Measurements from ENCODE around the gene AGER. TPM values are rescaled to one million over a fixed set of nuclear protein-coding genes. Genes with fewer than 3 reads are reported as not detected.
"Not testable (repeated sequence)": the region's sequence is repeated elsewhere in the genome, so short reads cannot be mapped to it uniquely, and the experiment has no call there.

The AGER gene
- total RNA-seq, 1 donor from 2014 or later = 20.2 TPM

GRCh38 chr6:32189069-32189741 lies 5.2 kb upstream of the AGER start:
- DNase-seq (ENCODE audit: low spot score) = no peak
- Mint-ChIP-seq H3K27me3 (ENCODE audit: insufficient read depth) (no peaks in the 10 kb centered on the region), H3K27ac (peak overlapping the region; percentile 83), H3K9me3 (no peaks in the 10 kb centered on the region), H3K36me3 (ENCODE audit: low read depth) (peaks cover 27% of the 10 kb centered on the region), H3K4me3 (peak overlapping the region; percentile 82), H3K4me1 (ENCODE audit: low read depth) (peaks cover 61% of the 10 kb centered on the region)
- intact Hi-C loops (cut with micrococcal nuclease) = no loop called here

DNA sequence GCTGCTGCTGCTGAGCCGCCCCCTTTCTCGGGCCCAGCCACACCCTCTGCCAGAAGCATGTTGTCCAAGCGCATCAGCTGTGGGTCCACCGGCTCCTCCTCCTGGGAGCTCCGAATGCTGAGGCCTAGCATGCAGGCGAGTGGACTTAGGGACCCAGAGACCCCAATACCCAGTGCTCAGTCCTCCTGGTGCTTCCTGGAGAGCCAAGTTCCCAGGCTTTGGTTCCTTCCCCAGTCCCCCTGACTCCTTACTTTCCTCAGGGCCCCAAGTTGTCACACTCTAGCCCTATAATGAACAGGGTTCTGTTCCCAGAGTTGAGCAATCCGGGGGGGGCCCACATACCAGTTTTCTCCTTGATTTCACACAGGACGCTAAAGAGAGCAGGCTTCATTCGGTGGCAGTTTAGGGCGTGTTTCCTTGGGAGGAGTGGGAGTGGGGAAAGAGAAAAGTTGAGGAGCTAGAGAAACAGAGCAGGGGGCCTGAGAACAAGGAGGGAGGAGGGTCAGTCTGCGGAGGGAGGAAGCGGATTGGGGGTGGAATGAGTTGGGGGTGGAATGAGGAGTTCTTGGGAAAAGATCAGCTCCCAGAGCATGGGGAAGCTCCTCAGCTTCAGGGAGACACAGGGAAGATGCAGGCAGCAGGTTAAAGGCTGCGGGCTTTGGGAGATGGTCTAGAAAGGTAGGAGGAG lies 4.5 kb upstream of the AGER start:
- Mint-ChIP-seq H3K4me1 (ENCODE audit: low read depth) (peaks cover 55% of the 10 kb centered on the region), H3K27me3 (ENCODE audit: insufficient read depth) (no peaks in the 10 kb centered on the region), H3K36me3 (ENCODE audit: low read depth) (peaks cover 27% of the 10 kb centered on the region), H3K27ac (peak overlapping the region; percentile 83), H3K9me3 (no peaks in the 10 kb centered on the region), H3K4me3 (peak overlapping the region; percentile 82)
- intact Hi-C loops (cut with micrococcal nuclease) = no loop called here
- no peak for DNase-seq (ENCODE audit: low spot score)

GRCh38 chr6:32187725-32188380 lies 3.8 kb upstream of the AGER start:
- H3K9me3 Mint-ChIP-seq; intact Hi-C loops (cut with micrococcal nuclease); H3K27me3 Mint-ChIP-seq (ENCODE audit: insufficient read depth); DNase-seq (ENCODE audit: low spot score): not testable (repeated sequence)
- Mint-ChIP-seq H3K27ac (peak overlapping the region; percentile 78), H3K36me3 (ENCODE audit: low read depth) (peaks cover 27% of the 10 kb centered on the region), H3K4me3 (peak overlapping the region; percentile 82), H3K4me1 (ENCODE audit: low read depth) (peaks cover 55% of the 10 kb centered on the region)

GRCh38 chr6:32187009-32187709 lies 3.1 kb upstream of the AGER start:
- intact Hi-C loops (cut with micrococcal nuclease) = no loop called here
- peak overlapping the region; percentile 67 for H3K4me3 Mint-ChIP-seq

DNA sequence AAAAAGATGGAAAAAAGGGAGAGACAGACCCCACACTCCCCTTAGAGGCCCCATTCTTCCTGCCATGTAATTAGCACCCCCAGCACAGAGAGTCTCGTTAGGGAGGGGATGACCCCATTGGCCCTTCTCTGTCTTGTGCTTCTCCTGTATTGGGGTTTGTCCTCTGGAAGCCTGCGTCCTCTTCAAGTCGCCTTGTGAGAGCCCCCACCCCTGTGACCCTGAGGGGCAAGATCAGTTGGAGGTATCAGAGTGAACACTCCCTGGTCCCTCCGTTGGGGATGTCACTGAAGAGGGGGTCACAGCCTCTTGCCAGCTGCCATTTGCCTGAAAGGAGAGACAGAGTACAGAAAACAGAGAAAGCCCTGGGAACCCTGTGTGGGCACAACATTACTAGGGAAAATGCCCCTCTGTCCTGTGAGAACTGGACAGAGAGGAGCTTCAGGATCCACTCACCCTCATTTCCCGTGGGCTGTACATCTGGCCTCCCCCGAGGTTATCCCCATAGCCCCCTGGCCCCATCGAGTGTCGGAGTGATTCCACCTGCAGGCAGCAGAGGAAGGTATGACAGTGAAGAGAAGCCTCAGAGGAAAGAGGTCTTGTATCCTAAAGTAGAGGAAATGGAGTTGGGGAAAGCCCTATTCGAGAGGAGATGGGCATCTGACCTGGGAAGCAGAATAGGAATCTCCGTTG lies 2.2 kb upstream of the AGER start:
- H3K9me3 Mint-ChIP-seq; intact Hi-C loops (cut with micrococcal nuclease); DNase-seq (ENCODE audit: low spot score); H3K27me3 Mint-ChIP-seq (ENCODE audit: insufficient read depth): not testable (repeated sequence)
- H3K4me3 Mint-ChIP-seq = peak overlapping the region; percentile 65
- peak overlapping the region; percentile 85 for H3K27ac Mint-ChIP-seq
- H3K4me1 Mint-ChIP-seq (ENCODE audit: low read depth) = peaks cover 49% of the 10 kb centered on the region
- peaks cover 34% of the 10 kb centered on the region for H3K36me3 Mint-ChIP-seq (ENCODE audit: low read depth)

More at GRCh38 chr6:32187009-32187709, 3.1 kb upstream of the AGER start:
- H3K9me3 Mint-ChIP-seq = no peaks in the 10 kb centered on the region
- H3K27ac Mint-ChIP-seq = peak overlapping the region; percentile 85
- peaks cover 55% of the 10 kb centered on the region for H3K4me1 Mint-ChIP-seq (ENCODE audit: low read depth)
- H3K27me3 Mint-ChIP-seq (ENCODE audit: insufficient read depth) = no peaks in the 10 kb centered on the region
- peaks cover 31% of the 10 kb centered on the region for H3K36me3 Mint-ChIP-seq (ENCODE audit: low read depth)
- no peak for DNase-seq (ENCODE audit: low spot score)

- H3K27me3 Mint-ChIP-seq (ENCODE audit: insufficient read depth); intact Hi-C loops (cut with micrococcal nuclease); DNase-seq (ENCODE audit: low spot score); H3K9me3 Mint-ChIP-seq: not testable (repeated sequence)
- Mint-ChIP-seq H3K27ac (peak overlapping the region; percentile 85), H3K4me3 (peak overlapping the region; percentile 38), H3K36me3 (ENCODE audit: low read depth) (peaks cover 39% of the 10 kb centered on the region), H3K4me1 (ENCODE audit: low read depth) (peaks cover 48% of the 10 kb centered on the region)
Observed at GRCh38 chr6:32185681-32186131, 1.7 kb upstream of the AGER start.

DNA sequence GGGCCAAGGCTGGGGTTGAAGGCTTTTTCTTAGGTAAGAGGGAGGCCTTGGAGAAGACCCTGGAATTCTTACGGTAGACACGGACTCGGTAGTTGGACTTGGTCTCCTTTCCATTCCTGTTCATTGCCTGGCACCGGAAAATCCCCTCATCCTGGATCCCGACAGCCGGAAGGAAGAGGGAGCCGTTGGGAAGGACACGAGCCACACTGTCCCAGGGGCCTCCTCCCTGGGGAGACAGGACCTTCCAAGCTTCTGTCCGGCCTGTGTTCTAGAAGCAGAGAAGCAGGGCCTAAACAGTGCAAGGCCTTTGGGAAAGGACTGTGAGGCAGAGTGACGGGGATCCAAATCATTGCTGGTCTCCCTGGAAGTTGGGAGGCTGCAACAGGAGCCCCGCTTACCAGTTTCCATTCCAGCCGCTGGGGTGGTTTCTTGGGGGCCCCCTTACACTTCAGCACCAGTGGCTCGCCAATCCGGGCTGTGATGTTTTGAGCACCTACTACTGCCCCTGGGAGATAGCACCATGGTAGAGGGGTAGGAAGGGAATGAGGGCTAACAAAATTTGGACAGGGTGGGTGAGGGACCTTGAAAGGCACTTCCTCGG lies 470 bp downstream of the AGER start:
- intact Hi-C loops (cut with micrococcal nuclease) = no loop called here
- H3K27ac Mint-ChIP-seq = peak overlapping the region; percentile 1
- H3K27me3 Mint-ChIP-seq (ENCODE audit: insufficient read depth) = no peaks in the 10 kb centered on the region
- DNase-seq (ENCODE audit: low spot score) = no peak
- H3K4me1 Mint-ChIP-seq (ENCODE audit: low read depth) = peaks cover 55% of the 10 kb centered on the region
- H3K4me3 Mint-ChIP-seq = no peak overlapping the region
- peaks cover 48% of the 10 kb centered on the region for H3K36me3 Mint-ChIP-seq (ENCODE audit: low read depth)
- H3K9me3 Mint-ChIP-seq = no peaks in the 10 kb centered on the region

DNA sequence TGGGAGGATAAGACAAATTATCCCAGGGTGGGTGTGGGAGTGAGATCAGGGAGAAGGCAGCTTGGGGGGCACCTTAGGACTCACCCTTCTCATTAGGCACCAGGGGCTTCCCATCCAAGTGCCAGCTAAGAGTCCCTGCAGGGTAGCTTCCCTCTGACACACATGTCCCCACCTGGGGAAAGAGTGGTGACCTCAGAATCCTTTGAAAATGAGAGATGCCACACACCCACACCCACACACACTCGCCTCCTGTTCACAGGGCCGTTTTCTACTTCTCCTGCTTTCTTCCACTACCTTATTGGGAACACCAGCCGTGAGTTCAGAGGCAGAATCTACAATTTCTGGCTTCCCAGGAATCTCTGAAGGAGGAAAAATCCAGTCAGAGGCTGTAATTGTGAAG lies 1.0 kb downstream of the AGER start:
- Mint-ChIP-seq H3K4me1 (ENCODE audit: low read depth) (peaks cover 55% of the 10 kb centered on the region), H3K27me3 (ENCODE audit: insufficient read depth) (no peaks in the 10 kb centered on the region), H3K27ac (peak overlapping the region; percentile 41), H3K9me3 (no peaks in the 10 kb centered on the region), H3K4me3 (no peak overlapping the region), H3K36me3 (ENCODE audit: low read depth) (peaks cover 48% of the 10 kb centered on the region)
- intact Hi-C loops (cut with micrococcal nuclease) = no loop called here
- DNase-seq (ENCODE audit: low spot score) = no peak

- H3K36me3 Mint-ChIP-seq (ENCODE audit: low read depth) = peaks cover 46% of the 10 kb centered on the region
Observed at GRCh38 chr6:32182555-32182981, 1.5 kb downstream of the AGER start.

DNA sequence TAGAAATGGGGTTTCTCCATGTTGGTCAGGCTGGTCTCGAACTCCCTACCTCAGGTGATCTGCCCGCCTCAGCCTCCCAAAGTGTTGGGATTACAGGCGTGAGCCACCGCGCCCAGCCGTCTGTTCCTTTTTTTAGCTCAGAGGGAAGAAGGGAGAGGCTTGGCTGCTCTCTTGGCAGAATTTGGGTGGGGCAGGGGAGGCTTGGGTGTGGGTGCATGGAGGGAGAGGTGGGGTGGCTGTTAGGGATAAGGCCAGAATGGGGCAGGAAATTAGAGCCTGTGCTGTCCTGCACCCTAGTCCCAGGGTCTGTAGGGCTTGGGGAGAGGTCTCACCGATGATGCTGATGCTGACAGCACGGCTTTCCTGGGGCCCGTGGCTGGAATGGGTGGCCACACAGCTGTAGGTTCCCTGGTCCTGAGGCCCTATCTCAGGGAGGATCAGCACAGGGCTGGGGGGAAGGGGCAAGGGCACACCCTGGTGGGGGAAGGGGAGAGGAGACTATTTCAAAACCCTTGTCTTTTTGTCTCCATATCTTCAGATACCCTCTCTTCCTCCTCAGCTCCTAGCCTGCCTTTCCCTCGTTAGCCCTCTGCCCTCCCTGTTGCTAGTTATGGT lies 2.0 kb downstream of the AGER start:
- Mint-ChIP-seq H3K27me3 (ENCODE audit: insufficient read depth) (no peaks in the 10 kb centered on the region), H3K9me3 (no peaks in the 10 kb centered on the region), H3K4me3 (no peak overlapping the region), H3K27ac (no peak overlapping the region), H3K4me1 (ENCODE audit: low read depth) (peaks cover 54% of the 10 kb centered on the region), H3K36me3 (ENCODE audit: low read depth) (peaks cover 41% of the 10 kb centered on the region)
- intact Hi-C loops (cut with micrococcal nuclease) = no loop called here
- DNase-seq (ENCODE audit: low spot score) = no peak

More at GRCh38 chr6:32182555-32182981, 1.5 kb downstream of the AGER start:
- Mint-ChIP-seq H3K4me1 (ENCODE audit: low read depth) (peaks cover 54% of the 10 kb centered on the region), H3K27ac (peak overlapping the region; percentile 41), H3K27me3 (ENCODE audit: insufficient read depth) (no peaks in the 10 kb centered on the region), H3K4me3 (no peak overlapping the region), H3K9me3 (no peaks in the 10 kb centered on the region)
- intact Hi-C loops (cut with micrococcal nuclease) = no loop called here
- DNase-seq (ENCODE audit: low spot score) = no peak

GRCh38 chr6:32181148-32181702 lies 2.8 kb downstream of the AGER start:
- no peak overlapping the region for H3K27ac Mint-ChIP-seq
- peaks cover 54% of the 10 kb centered on the region for H3K4me1 Mint-ChIP-seq (ENCODE audit: low read depth)
- no peak overlapping the region for H3K4me3 Mint-ChIP-seq
- no peak for DNase-seq (ENCODE audit: low spot score)
- no peaks in the 10 kb centered on the region for H3K27me3 Mint-ChIP-seq (ENCODE audit: insufficient read depth)
- H3K9me3 Mint-ChIP-seq = no peaks in the 10 kb centered on the region
- intact Hi-C loops (cut with micrococcal nuclease) = no loop called here
- peaks cover 33% of the 10 kb centered on the region for H3K36me3 Mint-ChIP-seq (ENCODE audit: low read depth)

Measured in activated T-helper 1 cell treated with anti-CD3 and anti-CD28 coated beads, Interleukin-12 subunit alpha, Interleukin-12 subunit beta, Interleukin-2, Interleukin-4 antibody, amounts not matched to agents 30 ng/mL and 10 ng/mL and 1 ng/mL, durations not matched to agents 14 hours and 24 hours and 36 hours (primary cell).